H4 (cell line): ENCODE measurements around the gene SAMD9. TPM values are rescaled to one million over a fixed set of nuclear protein-coding genes. Genes with fewer than 3 reads are reported as not detected.
"Not testable (repeated sequence)": the region's sequence is repeated elsewhere in the genome, so short reads cannot be mapped to it uniquely, and the experiment has no call there.

ENCODE experiments used
- DNase-seq: peaks from one replicate; pipeline ENCODE4 v3.0.0-alpha.2; 2015; ENCODE audit warnings: low spot score
- total RNA-seq: library from RNA; depleted of rRNA; stranded (reverse); fragments of >200 nt; shearing (Covaris generic); gene quantifications from 2 replicates; pipeline ENCODE4 v1.2.3, GENCODE V29; 2014

SAMD9 gene
- total RNA-seq, 1 experiment from 2014 or later = 36.5 TPM

GRCh38 chr7:93120592-93121549 is 3.1 kb upstream of the SAMD9 start:
- no peak for DNase-seq

DNA sequence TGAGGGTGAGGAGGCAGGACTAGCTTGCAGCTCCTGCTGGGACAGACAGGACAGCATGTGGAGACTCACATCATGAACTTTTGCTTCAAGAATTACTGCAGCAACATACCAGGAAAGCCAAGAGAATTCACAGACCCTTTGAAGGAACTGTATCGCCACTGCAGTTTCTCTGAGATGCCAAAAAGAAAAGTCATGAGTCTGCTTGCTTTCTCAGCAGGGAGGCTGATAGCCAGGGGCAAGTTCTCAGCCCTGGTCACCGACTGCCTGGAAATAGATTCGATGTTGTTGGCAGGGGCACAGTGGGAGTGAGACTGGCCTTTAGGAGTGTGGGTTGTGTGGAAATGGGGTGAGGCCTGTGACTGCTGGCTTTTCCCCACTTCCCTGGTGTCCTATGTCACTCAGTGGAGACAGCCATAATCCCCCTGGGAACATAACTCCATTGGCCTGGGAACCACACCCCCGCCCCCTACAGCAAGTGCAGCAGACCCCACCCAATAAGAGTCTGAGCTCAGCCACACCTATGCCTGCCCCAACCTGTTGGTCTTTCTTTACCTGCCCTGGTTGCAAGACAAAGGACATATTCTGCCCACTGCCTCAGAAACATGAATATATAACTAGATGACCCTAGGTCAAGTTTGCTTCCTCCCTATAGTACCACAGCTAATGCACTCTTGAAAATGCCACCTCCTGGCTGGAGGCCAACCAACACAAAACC is 1.6 kb upstream of the SAMD9 start:
- no peak for DNase-seq

GRCh38 chr7:93117327-93117726 is 452 bp downstream of the SAMD9 start:
- no peak for DNase-seq

- peak; percentile 48 for DNase-seq
These were observed 2.0 kb downstream of the SAMD9 start for GRCh38 chr7:93115796-93116195.

DNA sequence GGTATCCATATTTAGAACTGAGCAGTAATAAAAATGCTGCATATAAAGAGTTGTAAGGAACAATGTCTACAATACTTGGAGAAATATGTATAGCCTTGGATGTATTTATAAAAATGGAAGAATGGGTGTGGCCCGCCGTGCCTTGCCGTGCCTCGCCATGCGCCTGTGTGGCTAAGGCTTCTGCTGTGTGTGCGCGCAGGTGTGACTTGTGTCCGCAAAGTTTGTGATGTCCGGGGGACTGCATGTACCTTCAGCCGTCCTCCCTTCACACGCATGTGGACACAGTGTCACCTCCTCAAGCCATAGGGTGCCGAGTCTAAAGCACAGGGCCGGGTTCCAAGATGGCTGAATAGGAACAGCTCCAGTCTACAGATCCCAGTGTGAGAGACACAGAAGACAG is 9.8 kb downstream of the SAMD9 start:
- DNase-seq = no peak

DNA sequence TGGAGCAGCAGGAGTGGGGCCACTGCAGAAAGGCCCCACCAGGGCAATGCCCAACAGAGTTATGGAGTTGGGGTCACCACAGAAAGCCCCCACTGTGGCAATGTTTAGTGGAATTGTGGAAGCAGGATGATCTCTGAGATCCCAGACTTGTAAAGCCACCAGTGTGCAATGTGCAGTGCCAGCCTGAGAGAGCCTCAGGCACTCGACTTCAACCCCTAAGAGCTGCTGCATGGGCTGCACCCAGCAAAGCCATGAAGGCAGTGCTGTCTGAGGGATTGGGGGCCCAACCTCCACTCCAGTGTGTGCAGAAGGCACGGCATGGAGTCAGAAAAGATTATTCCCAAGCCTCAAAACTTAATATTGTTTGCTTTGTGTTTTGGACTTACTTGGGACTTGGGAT is 20.4 kb downstream of the SAMD9 start:
- no peak for DNase-seq

GRCh38 chr7:93092757-93093370 is 24.9 kb downstream of the SAMD9 start:
- no peak for DNase-seq

DNA sequence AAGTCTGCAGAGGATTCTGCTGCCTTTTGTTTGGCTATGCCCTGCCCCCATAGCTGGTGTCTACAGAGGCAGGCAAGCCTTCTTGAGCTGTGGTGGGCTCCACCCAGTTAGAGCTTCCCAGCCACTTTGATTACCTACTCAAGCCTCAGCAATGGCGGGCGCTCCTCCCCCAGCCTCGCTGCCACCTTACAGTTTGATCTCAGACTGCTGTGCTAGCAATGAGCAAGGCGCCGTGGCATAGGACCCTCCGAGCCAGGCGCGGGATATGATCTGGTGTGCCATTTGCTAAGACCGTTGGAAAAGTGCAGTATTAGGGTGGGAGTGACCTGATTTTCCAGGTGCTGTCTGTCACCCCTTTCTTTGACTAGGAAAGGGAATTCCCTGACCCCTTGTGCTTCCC is 44.4 kb downstream of the SAMD9 start:
- not testable (repeated sequence) for DNase-seq

DNA sequence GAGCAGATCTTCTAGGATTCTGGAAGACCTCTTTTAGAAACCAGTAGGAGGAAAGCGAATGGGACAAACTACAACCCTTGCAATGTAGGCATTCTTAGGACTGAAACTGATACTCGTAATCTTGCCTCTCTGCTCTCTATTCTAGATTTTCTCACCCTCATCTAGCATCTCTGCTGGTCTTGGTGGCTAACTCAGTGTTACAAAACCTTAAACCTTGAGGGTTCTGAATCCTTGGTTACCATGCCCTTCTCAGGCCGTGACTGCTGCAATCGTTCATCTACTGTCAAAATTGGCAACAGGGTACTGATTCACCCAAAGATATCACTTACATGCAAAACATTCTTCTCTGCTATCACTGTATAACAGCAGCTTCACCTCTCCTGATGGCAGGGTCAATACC is 55.2 kb downstream of the SAMD9 start:
- DNase-seq = no peak

GRCh38 chr7:93060865-93061264 is 56.9 kb downstream of the SAMD9 start:
- no peak for DNase-seq

GRCh38 chr7:93060025-93060424 is 57.8 kb downstream of the SAMD9 start:
- no peak for DNase-seq

GRCh38 chr7:93056621-93057020 is 61.2 kb downstream of the SAMD9 start:
- not testable (repeated sequence) for DNase-seq

DNA sequence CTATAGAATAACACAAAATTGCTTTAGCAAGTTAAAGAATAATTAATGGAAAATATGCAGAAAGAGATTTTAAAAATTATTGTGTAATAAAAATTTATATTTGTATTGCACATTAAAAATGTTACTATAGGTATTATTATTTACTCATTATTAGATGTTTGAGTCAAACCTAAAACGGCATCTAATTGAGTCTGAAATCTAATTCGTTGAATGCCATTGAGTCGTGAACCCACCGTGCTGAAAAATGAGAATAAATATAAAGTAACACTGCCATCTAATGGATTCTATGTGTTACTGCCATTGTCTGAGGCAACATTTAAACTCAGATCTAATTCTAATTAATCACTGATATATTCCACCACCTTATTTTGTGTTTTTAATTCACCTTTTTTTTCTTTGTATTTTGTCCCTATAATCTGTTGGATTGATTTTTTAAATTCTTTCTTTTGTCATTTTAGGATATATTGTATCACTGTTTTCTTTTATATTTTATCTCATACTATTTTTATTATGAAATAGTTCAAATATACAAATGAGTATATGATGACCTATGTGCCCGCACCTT is 62.2 kb downstream of the SAMD9 start:
- DNase-seq = peak; percentile 62

GRCh38 chr7:93054975-93055374 is 62.8 kb downstream of the SAMD9 start:
- no peak for DNase-seq

DNA sequence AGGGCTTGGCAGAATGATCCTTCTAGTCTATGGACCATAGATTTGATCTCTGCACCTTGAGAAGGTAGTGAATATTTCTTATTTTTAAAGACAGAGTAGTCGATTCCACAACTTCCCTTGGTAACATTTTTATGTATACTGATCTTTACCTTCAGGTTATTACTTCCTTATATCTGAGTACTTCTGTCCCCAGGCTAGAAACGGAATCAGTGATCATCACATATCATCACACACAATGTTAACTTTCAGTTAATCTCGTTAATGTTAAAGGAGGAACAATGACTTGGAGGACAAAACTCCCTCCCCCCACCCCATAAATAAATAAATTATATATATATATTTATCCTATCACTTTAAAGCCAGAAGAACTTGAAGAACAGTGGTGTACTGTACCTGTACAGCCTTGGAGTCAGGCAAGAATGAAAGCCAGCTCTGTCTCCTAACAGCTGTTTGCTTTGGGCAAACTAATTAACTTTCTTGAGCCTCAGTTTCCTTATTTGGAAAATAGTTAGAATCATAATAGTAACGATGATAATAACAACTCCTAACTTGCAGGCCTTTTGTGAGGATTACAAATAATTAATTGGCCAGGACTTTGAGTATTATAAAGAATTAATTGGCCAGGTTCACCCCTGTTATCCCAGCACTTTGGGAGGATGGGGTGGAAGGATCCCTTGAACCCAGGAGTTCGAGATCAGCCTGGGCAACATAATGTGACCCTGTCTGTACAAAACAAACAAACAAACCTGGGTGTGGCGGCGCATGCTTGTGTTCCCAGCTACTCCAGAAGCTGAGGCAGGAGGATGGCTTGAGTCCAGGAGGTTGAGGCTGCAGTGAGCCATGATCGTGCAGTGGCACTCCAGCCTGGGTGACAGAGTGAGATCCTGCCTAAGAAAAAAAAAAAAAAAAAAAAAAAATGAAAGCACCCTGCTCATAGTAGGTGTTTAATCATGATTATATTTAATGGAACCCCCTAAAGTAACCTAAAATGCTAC is 63.5 kb downstream of the SAMD9 start:
- no peak for DNase-seq

GRCh38 chr7:93053209-93053948 is 64.4 kb downstream of the SAMD9 start:
- no peak for DNase-seq

GRCh38 chr7:93051660-93052059 is 66.1 kb downstream of the SAMD9 start:
- no peak for DNase-seq
